Heart left ventricle (tissue), 16 donors: ENCODE measurements around the gene SORCS2. TPM values are rescaled to one million over a fixed set of nuclear protein-coding genes. Genes with fewer than 3 reads are reported as not detected.
A peak's percentile ranks its signal among the peaks of the same experiment; 100 is the strongest.

Experiments used
- ATAC-seq, 4 donors: fragments of 200-7000 bp; cut with Tn5 transposase; one replicate each; pipeline ENCODE4 v1.9.1; 2020 to 2022; ENCODE audit warnings: moderate library complexity in 4 of 4, mild to moderate bottlenecking in 3 of 4, moderate number of reproducible peaks in 1 of 4
- DNase-seq, 5 donors: peaks; one replicate each; pipeline ENCODE4 v3.0.0-alpha.2; 2020
- H3K27ac ChIP-seq, 12 donors: fragments of 200-600 bp; sonication (generic) in 4 of 12; one replicate each; pipeline versions ENCODE4 v1.5.0 to v1.8.0; 2016 to 2022; ENCODE audit warnings: mild to moderate bottlenecking in 2 of 12
- H3K27me3 ChIP-seq, 9 donors: fragments of 200-600 bp; sonication (generic) in 2 of 9; one replicate each; pipeline versions ENCODE4 v1.5.1 to v1.8.0; 2016 to 2022; ENCODE audit warnings: mild to moderate bottlenecking in 3 of 9
- H3K36me3 ChIP-seq, 9 donors: fragments of 200-600 bp; sonication (generic) in 2 of 9; one replicate each; pipeline versions ENCODE4 v1.5.0 to v1.8.0; 2018 to 2022; ENCODE audit warnings: mild to moderate bottlenecking in 2 of 9
- H3K4me1 ChIP-seq, 12 donors: fragments of 200-600 bp; sonication (generic) in 4 of 12; one replicate each; pipeline versions ENCODE4 v1.5.0 to v1.8.0; 2016 to 2022; ENCODE audit warnings: mild to moderate bottlenecking in 3 of 12
- H3K4me3 ChIP-seq, 12 donors: fragments of 200-600 bp; sonication (generic) in 4 of 12; one replicate each; pipeline versions ENCODE4 v1.5.0 to v1.8.0; 2017 to 2022; ENCODE audit warnings: mild to moderate bottlenecking in 9 of 12, moderate library complexity in 4 of 12
- H3K9me3 ChIP-seq, 12 donors: fragments of 200-600 bp; sonication (generic) in 4 of 12; one replicate each; pipeline versions ENCODE4 v1.5.0 to v1.8.0; 2016 to 2022; ENCODE audit warnings: mild to moderate bottlenecking in 1 of 12
- POLR2A ChIP-seq, 2 donors: fragments of 450-650 bp; IDR thresholded peaks; one replicate each; pipeline ENCODE4 v1.6.1; 2017; ENCODE audit warnings: antibody characterized with exemption in 2 of 2, mild to moderate bottlenecking in 2 of 2, moderate library complexity in 2 of 2
- WGBS, 4 donors: extraction: QIAGEN DNeasy Blood & Tissue Kit in 2 of 4; methylation state at CpG; one replicate each; pipeline versions ENCODE4 v1.1.5 to v1.1.7; 2013 to 2018; 5-methylcytosine and 5-hydroxymethylcytosine counted together
- intact Hi-C, 10 donors: fragments of 100-400 bp; cut with DNase I; formaldehyde crosslinking; loops; one replicate each; pipeline versions ENCODE4 v1.11.1 to v1.14.2; 2022
- polyA plus RNA-seq, 2 donors: library from polyadenylated mRNA; stranded (reverse); fragments of 200-250 nt; gene quantifications; one replicate each; pipeline ENCODE4 v1.2.3, GENCODE V29; 2013
- total RNA-seq, 9 donors: library from RNA; depleted of rRNA in 2 of 9; stranded (reverse); fragments of >200 nt in 2 of 9; fragmentation: NEBNext Ultra II Directional in 3 of 9; extraction: Animal tissue kit (Norgen Biotek cat#: 25700) in 3 of 9; gene quantifications; one replicate each; pipeline versions ENCODE4 v1.1.0 to v1.2.4, GENCODE V29; 2016 to 2023
- TF ChIP-seq, protein P1 (sequence below), 12 donors: fragments of 200-600 bp; sonication (generic) in 4 of 12; IDR thresholded peaks; one replicate each; pipeline versions ENCODE4 v1.5.0 to v1.8.0; 2018 to 2022; ENCODE audit warnings: antibody characterized with exemption in 12 of 12, mild to moderate bottlenecking in 5 of 12
- donor health status: ischemic (EF 13 %, LVEDD 7.1; RV severe dilation, severe dysfunction).
- donor health status: healthy with polysubstance abuse.
- donor health status: DM: no; HTN: yes; CAD: no.
- donor health status: DM: no; HTN: no; CAD: no.
- donor health status: ischemic (EF 25% LVEDD 6.9; RV normal size, moderate dysfunction).
- donor health status: ischemic (EF 25% LVEDD 5.7; RV mildly dilated, moderate dysfunction).
- donor health status: healthy.
- donor health status: DM: yes; HTN: yes; CAD: no.
- donor health status: ischemic (EF 35%, LVEDD 5.7; RV mildly dilated, moderate dysfunction).
- donor health status: nonischemic (EF 11% LVEDD 7.7; RV severe dilation, severe dysfunction).
- donor health status: DM: yes; HTN: yes; CAD: no.
- donor health status: PGD.
- donor health status: ischemic (EF 29% LVEDD 5.4; RV normal size, mild dysfunction).
- donor health status: nonischemic (EF 23%, LVEDD 6.1; RV moderate dilation, normal function).

The SORCS2 gene
- total and polyA plus RNA-seq, 11 donors = 0.28 to 5.5 (median 2.4) TPM

DNA sequence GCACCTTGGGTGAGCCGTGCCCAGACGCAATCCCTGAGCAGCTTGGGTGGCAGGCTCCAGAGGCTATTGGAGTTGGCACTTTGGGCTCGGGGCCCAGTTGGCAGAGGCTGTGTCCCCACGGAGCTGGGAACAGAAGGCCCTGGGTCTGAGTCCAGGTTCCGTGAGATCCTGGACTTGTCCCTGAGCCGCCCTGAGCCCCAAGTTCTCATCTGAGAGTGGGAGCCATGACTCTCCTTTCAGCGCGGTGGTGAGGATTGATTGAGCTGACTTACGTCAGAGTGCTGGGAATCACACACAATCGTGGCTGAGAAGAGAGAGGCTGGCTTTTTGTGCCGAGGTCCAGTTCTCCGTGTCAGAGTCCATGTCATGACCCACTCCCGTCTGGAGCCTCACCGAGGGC is 144.4 kb downstream of the SORCS2 start:
- peaks cover 0 to 16% (median 0%) of the 10 kb centered on the region in 12 donors for H3K4me1 ChIP-seq
- TF ChIP-seq POLR2A (IDR thresholded peaks at IDR 0.05) = no peak
- TF ChIP-seq, protein P1, sequence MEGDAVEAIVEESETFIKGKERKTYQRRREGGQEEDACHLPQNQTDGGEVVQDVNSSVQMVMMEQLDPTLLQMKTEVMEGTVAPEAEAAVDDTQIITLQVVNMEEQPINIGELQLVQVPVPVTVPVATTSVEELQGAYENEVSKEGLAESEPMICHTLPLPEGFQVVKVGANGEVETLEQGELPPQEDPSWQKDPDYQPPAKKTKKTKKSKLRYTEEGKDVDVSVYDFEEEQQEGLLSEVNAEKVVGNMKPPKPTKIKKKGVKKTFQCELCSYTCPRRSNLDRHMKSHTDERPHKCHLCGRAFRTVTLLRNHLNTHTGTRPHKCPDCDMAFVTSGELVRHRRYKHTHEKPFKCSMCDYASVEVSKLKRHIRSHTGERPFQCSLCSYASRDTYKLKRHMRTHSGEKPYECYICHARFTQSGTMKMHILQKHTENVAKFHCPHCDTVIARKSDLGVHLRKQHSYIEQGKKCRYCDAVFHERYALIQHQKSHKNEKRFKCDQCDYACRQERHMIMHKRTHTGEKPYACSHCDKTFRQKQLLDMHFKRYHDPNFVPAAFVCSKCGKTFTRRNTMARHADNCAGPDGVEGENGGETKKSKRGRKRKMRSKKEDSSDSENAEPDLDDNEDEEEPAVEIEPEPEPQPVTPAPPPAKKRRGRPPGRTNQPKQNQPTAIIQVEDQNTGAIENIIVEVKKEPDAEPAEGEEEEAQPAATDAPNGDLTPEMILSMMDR (IDR thresholded peaks at IDR 0.05) = no peak
- ATAC-seq (no peak), DNase-seq (peak in 2 of 5 donors; percentile 15 to 55)
- 80 to 89% (median 83%) methylated on average over 12 to 14 of the region's 14 CpGs for WGBS, 4 donors
- intact Hi-C loops = loop anchor here in 5 of 10 donors (5.0 to 10.0 kb wide), 4 partner anchors 142 to 381 kb away; partner anchors contain the start of gene SORCS2 (in 3 of the 5)
- H3K27ac ChIP-seq = no peak overlapping the region
- H3K36me3 ChIP-seq = no peaks in the 10 kb centered on the region
- H3K9me3 ChIP-seq = no peaks in the 10 kb centered on the region
- H3K4me3 ChIP-seq = no peak overlapping the region
- H3K27me3 ChIP-seq = no peaks in the 10 kb centered on the region

DNA sequence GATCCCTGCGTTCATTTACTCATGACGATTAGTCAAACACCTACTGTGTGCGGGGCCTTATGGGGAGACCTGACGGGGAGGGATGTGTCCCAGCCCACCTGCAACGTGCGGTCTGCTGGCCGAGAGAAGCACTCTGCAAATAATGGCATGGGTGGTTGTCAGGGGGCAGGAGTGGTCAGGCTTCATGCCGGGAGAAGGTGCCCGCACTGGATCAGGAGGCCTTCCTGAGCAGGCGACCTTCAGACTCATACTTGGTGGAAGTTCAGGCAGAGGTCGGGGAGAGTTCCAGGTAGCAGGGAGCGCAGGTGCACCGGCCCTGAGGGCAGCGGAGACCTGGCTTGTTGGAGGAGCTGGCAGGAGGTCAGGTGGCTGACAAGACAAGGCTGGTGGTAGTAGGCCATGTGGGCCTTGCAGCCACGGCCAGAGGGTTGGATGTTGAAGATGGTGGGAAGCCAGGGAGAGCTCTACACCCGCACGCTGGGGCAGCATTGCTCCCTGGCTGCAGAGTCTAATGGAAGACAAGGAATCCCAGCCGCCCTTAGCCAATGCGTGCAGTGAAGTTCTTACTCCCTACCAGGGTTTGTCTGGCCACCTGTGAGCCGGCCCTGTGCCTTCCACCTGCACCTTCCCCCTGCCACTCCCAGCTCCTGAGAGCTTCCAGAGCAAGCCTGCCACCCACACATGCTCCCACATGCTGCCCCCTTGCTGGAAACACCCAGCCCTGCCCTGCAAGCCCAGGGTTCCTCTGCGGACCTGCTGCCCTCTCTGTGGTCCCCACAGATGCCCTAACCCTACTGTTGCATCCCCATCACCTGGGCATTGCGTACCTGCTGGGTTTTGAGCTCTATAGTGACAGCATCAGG is 145.1 kb downstream of the SORCS2 start:
- Histone ChIP-seq H3K4me1 (peaks cover 0 to 10% (median 0%) of the 10 kb centered on the region in 12 donors), H3K9me3 (no peaks in the 10 kb centered on the region), H3K36me3 (no peaks in the 10 kb centered on the region), H3K4me3 (no peak overlapping the region), H3K27ac (no peak overlapping the region), H3K27me3 (no peaks in the 10 kb centered on the region)
- WGBS, 4 donors = 75 to 92% (median 91%) methylated on average over 21 to 22 of the region's 22 CpGs
- TF ChIP-seq, protein P1 (IDR thresholded peaks at IDR 0.05) = no peak
- TF ChIP-seq POLR2A (IDR thresholded peaks at IDR 0.05) = no peak
- no peak for ATAC-seq
- DNase-seq = peak in 2 of 5 donors; percentile 16 to 48
- intact Hi-C loops = loop anchor here in 5 of 10 donors (5.0 to 10.0 kb wide), 4 partner anchors 143 to 380 kb away; partner anchors contain the start of gene SORCS2 (in 3 of the 5)

DNA sequence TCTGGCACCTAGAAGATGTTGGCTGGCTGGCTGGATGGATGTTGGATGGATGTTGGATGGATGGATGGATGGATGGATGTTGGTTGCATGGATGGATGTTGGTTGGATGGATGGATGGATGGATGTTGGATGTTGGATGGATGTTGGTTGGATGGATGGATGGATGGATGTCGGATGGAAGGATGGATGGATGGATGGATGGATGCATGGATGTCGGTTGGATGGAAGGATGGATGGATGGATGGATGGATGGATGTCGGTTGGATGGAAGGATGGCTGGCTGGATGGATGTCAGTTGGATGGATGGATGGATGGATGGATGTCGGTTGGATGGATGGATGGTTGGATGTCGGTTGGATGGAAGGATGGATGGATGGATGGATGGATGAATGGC is 145.7 kb downstream of the SORCS2 start:
- no peak for ATAC-seq
- Histone ChIP-seq H3K27ac (no peak overlapping the region), H3K27me3 (no peaks in the 10 kb centered on the region), H3K36me3 (no peaks in the 10 kb centered on the region), H3K9me3 (no peaks in the 10 kb centered on the region), H3K4me1 (peaks cover 0 to 8% (median 0%) of the 10 kb centered on the region in 12 donors), H3K4me3 (no peak overlapping the region)
- intact Hi-C loops = loop anchor here in 5 of 10 donors (5.0 to 10.0 kb wide), 4 partner anchors 143 to 379 kb away; partner anchors contain the start of gene SORCS2 (in 3 of the 5)
- WGBS, 4 donors = 94 to 96% (median 95%) methylated on average over 5 of the region's 5 CpGs
- TF ChIP-seq, protein P1 (IDR thresholded peaks at IDR 0.05) = no peak
- no peak for TF ChIP-seq POLR2A (IDR thresholded peaks at IDR 0.05)
- DNase-seq = no peak
